ENCODE data around the gene CELF5.
"Not testable (repeated sequence)": the region's sequence is repeated elsewhere in the genome, so short reads cannot be mapped to it uniquely, and the experiment has no call there.

CELF5 gene

DNA sequence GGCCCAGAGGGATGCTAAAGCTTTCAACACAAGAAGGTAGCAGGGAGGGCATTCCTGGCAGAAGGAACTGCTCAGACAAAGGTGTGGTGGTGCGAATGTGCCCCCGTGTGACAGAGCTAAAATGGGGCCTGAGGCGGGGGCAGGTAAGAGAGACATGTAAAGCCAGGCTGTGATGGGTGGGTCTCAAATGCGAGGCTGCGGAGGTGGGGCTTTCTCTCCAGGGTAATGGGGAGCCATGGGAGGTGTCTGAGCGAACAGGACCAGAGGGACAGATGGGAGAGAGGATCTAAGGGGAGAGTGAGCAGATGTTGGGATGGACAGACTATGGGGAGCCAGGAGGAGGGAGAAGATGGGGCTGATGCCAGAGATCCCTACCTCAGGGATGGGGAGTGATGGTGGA lies 97.2 kb downstream of the CELF5 start:
- Histone ChIP-seq H3K27me3 (replicated peaks; ENCODE audit: control insufficient read depth, insufficient read depth, low read length) (peaks cover 24% of the 10 kb centered on the region), H3K9me3 (ENCODE audit: control insufficient read depth, low read length) (no peaks in the 10 kb centered on the region), H3K4me1 (ENCODE audit: control insufficient read depth, insufficient read depth, low read length) (peaks cover 5% of the 10 kb centered on the region), H3K36me3 (ENCODE audit: control insufficient read depth, insufficient read depth, low read length, severe bottlenecking) (no peaks in the 10 kb centered on the region), H3K9ac (ENCODE audit: low read length) (no peak overlapping the region), H3K4me3 (ENCODE audit: low read length) (no peak overlapping the region)
- no peak for DNase-seq (ENCODE audit: low read depth)

DNA sequence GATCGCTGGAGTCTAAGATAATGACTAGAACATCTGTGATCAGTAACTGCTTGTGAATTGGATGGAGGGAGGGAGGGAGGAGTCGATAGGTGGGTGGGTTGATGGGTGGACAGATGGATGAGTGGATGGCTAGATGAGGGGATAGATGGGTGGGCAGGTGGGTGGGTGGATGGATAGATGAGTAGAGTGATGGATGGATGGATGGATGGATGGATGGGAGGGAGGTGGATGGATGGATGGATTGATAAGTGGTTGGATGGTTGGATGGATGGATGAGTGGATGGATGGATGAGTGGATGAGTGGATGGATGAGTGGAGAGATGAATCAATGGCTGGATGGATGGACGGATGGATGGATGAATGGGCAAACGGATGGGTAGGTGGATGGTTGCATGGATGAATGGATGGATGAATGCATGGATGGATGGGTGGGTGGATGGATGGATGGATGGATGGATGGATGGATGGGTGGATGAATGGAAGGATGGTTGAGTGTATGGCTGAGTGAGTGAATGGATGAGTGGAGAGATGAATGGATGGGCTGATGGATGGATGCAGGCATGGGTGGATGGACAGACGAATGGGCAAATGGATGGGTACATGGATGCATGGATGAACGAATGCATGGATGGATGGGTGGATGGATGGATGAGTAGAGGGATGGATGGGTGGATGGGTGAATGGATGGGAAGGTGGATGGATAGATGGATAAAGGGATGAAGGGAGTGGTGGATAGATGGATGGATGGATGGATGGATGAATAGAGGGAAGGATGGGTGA lies 97.9 kb downstream of the CELF5 start:
- Histone ChIP-seq H3K36me3 (ENCODE audit: control insufficient read depth, insufficient read depth, low read length, severe bottlenecking) (no peaks in the 10 kb centered on the region), H3K4me3 (ENCODE audit: low read length) (no peak overlapping the region), H3K4me1 (ENCODE audit: control insufficient read depth, insufficient read depth, low read length) (peaks cover 5% of the 10 kb centered on the region), H3K27me3 (replicated peaks; ENCODE audit: control insufficient read depth, insufficient read depth, low read length) (peaks cover 24% of the 10 kb centered on the region), H3K9me3 (ENCODE audit: control insufficient read depth, low read length) (no peaks in the 10 kb centered on the region), H3K9ac (ENCODE audit: low read length) (no peak overlapping the region)
- DNase-seq (ENCODE audit: low read depth), result no peak

DNA sequence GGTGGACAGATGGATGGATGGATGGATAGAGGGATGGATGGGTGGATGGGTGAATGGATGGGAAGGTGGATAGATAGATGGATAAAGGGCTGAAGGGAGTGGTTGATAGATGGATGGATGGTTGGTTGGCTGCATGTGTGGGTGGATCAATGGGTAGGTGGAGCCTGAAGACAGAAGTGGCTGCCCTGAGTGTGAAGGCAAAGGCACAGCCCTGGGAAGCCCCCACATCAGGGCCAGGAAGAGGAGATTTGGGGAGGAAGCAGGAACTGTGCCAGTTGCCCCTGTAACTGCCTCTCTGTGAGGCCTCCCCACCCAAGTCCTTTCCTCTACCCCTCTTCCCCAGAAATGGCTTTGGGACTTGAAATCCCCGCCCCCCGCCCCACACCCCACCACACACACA lies 98.6 kb downstream of the CELF5 start:
- no peak for DNase-seq (ENCODE audit: low read depth)
- Histone ChIP-seq H3K4me3 (ENCODE audit: low read length) (no peak overlapping the region), H3K36me3 (ENCODE audit: control insufficient read depth, insufficient read depth, low read length, severe bottlenecking) (no peaks in the 10 kb centered on the region), H3K4me1 (ENCODE audit: control insufficient read depth, insufficient read depth, low read length) (peaks cover 5% of the 10 kb centered on the region), H3K9me3 (ENCODE audit: control insufficient read depth, low read length) (no peaks in the 10 kb centered on the region), H3K9ac (ENCODE audit: low read length) (no peak overlapping the region), H3K27me3 (replicated peaks; ENCODE audit: control insufficient read depth, insufficient read depth, low read length) (peaks cover 24% of the 10 kb centered on the region)

DNA sequence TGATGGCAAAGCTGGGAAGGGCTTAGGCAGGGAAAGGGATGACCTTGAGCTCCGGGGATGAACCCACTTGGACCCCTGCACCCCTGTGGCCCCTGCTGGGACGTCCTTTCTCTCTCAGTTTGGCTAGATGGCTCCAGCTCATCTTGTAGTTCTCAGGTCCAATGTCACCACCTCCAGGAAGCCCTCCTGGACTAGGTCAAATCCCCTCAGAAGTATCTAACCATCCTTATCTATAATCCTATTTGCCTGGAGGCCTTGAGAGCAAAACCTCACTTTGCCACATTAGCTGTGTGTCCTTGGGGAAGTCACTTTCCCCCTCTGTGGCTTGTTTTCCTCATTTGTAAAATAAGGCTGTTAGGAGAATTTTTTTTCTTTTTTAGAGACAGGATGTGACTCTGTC lies 99.2 kb downstream of the CELF5 start:
- H3K27me3 ChIP-seq (replicated peaks; ENCODE audit: control insufficient read depth, insufficient read depth, low read length), result peaks cover 24% of the 10 kb centered on the region
- peaks cover 5% of the 10 kb centered on the region for H3K4me1 ChIP-seq (ENCODE audit: control insufficient read depth, insufficient read depth, low read length)
- H3K9me3 ChIP-seq (ENCODE audit: control insufficient read depth, low read length), result no peaks in the 10 kb centered on the region
- H3K36me3 ChIP-seq (ENCODE audit: control insufficient read depth, insufficient read depth, low read length, severe bottlenecking), result no peaks in the 10 kb centered on the region
- no peak overlapping the region for H3K4me3 ChIP-seq (ENCODE audit: low read length)
- no peak for DNase-seq (ENCODE audit: low read depth)
- H3K9ac ChIP-seq (ENCODE audit: low read length), result no peak overlapping the region

DNA sequence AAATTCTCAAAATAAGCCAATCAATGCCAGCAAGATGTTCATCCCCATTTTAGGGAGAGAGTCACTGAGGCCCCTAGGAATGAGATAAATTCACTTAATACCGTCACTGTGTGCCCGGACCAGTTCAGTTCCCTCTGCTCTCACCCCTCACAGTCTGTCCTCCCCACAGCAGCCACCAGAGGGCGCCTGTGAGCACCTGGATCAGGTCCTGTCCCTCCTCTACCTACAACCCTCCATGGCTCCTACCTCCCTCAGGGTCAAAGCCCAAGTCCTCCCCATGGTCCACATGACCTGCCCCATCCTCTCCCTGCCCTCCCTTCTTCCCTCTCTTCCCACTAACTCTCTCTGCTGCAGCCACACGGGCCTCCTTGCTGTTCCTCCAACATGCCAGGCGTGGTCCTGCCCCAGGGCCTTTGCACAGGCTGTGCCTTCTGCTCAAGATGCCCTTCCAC lies 100.0 kb downstream of the CELF5 start:
- Histone ChIP-seq H3K9me3 (ENCODE audit: control insufficient read depth, low read length) (no peaks in the 10 kb centered on the region), H3K4me1 (ENCODE audit: control insufficient read depth, insufficient read depth, low read length) (peaks cover 5% of the 10 kb centered on the region), H3K27me3 (replicated peaks; ENCODE audit: control insufficient read depth, insufficient read depth, low read length) (peaks cover 24% of the 10 kb centered on the region), H3K4me3 (ENCODE audit: low read length) (no peak overlapping the region), H3K9ac (ENCODE audit: low read length) (no peak overlapping the region), H3K36me3 (ENCODE audit: control insufficient read depth, insufficient read depth, low read length, severe bottlenecking) (no peaks in the 10 kb centered on the region)
- DNase-seq (ENCODE audit: low read depth), result peak; percentile 54

DNA sequence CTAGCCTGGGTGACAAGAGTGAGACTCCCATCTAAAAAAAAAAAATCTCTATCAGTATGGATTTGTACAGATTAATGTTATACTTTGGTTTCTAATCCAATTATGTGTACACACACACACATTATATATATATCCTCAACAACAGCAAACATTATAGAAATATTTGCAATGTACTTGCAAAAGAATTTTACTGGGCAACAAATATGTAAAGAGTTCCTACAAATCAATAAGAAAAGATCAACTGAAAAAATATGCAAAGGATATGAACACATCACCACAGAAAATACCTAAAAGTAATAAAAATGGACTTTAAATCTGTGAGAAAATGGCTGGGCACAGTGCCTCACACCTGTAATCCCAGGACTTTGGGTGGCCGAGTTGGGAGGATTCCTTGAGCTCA lies 101.0 kb downstream of the CELF5 start:
- Histone ChIP-seq H3K9ac (ENCODE audit: low read length) (no peak overlapping the region), H3K4me3 (ENCODE audit: low read length) (no peak overlapping the region), H3K27me3 (replicated peaks; ENCODE audit: control insufficient read depth, insufficient read depth, low read length) (peaks cover 19% of the 10 kb centered on the region), H3K4me1 (ENCODE audit: control insufficient read depth, insufficient read depth, low read length) (no peaks in the 10 kb centered on the region), H3K36me3 (ENCODE audit: control insufficient read depth, insufficient read depth, low read length, severe bottlenecking) (no peaks in the 10 kb centered on the region), H3K9me3 (ENCODE audit: control insufficient read depth, low read length) (no peaks in the 10 kb centered on the region)
- DNase-seq (ENCODE audit: low read depth), result no peak

DNA sequence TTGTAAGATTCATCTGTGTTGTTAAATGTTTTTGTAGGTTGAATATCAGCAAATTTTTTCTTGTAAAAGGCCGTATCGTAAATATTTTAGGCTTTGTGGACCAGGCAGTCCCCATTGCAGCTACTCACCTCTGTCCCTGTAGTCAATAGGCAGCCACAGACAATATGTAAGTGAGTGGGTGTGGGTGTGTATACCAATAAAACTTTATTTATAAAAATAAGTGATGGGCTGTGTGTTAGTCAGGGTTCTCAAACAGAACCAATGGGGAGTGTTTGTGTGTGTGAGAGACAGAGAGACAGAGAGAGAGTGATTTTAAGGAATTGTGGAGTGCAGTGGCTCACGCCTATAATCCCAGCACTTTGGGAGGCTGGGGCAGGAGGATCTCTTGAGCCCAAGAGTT lies 104.3 kb downstream of the CELF5 start:
- no peaks in the 10 kb centered on the region for H3K27me3 ChIP-seq (replicated peaks; ENCODE audit: control insufficient read depth, insufficient read depth, low read length)
- no peak overlapping the region for H3K4me3 ChIP-seq (ENCODE audit: low read length)
- DNase-seq (ENCODE audit: low read depth), result no peak
- no peaks in the 10 kb centered on the region for H3K36me3 ChIP-seq (ENCODE audit: control insufficient read depth, insufficient read depth, low read length, severe bottlenecking)
- H3K9ac ChIP-seq (ENCODE audit: low read length), result no peak overlapping the region
- peaks cover 4% of the 10 kb centered on the region for H3K4me1 ChIP-seq (ENCODE audit: control insufficient read depth, insufficient read depth, low read length)
- H3K9me3 ChIP-seq (ENCODE audit: control insufficient read depth, low read length), result no peaks in the 10 kb centered on the region

DNA sequence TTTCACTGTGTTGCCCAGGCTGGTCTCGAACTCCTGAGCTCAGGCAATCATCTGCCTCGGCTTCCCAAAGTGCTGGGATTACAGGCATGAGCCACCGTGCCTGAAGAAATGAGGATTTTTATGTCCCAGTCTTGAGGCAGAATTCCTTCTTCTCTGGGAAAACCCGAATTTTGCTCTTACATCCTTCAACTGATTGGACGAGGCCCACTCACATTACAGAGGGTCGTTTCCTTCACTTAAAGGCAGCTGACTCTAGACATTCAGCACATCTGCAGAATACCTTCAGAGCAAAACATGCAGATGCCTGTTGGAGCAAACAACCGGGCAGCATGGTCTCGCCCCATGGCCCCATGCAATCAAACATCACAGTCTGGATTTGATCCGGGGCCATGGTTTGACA lies 105.6 kb downstream of the CELF5 start:
- Histone ChIP-seq H3K4me1 (ENCODE audit: control insufficient read depth, insufficient read depth, low read length) (peaks cover 8% of the 10 kb centered on the region), H3K4me3 (ENCODE audit: low read length) (no peak overlapping the region), H3K36me3 (ENCODE audit: control insufficient read depth, insufficient read depth, low read length, severe bottlenecking) (no peaks in the 10 kb centered on the region), H3K27me3 (replicated peaks; ENCODE audit: control insufficient read depth, insufficient read depth, low read length) (no peaks in the 10 kb centered on the region), H3K9ac (ENCODE audit: low read length) (no peak overlapping the region), H3K9me3 (ENCODE audit: control insufficient read depth, low read length) (no peaks in the 10 kb centered on the region)
- no peak for DNase-seq (ENCODE audit: low read depth)

DNA sequence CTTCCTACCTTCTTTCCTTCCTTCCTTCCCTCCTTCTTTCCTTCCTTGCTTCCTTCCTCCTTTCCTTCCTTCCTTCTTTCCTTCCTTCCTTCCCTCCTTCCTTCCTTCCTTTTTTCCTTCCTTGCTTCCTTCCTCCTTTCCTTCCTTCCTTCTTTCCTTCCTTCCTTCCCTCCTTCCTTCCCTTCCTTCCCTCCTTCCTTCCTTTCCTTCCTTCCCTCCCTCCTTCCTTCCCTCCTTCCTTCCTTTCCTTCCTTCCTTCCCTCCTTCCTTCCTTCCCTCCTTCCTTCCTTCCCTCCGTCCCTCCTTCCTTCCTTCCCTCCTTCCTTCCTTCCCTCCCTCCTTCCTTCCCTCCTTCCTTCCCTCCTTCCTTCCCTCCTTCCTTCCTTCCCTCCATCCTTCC lies 107.8 kb downstream of the CELF5 start:
- H3K9ac ChIP-seq (ENCODE audit: low read length); DNase-seq (ENCODE audit: low read depth); H3K36me3 ChIP-seq (ENCODE audit: control insufficient read depth, insufficient read depth, low read length, severe bottlenecking); H3K4me3 ChIP-seq (ENCODE audit: low read length); H3K27me3 ChIP-seq (replicated peaks; ENCODE audit: control insufficient read depth, insufficient read depth, low read length); H3K9me3 ChIP-seq (ENCODE audit: control insufficient read depth, low read length): not testable (repeated sequence)
- peaks cover 27% of the 10 kb centered on the region for H3K4me1 ChIP-seq (ENCODE audit: control insufficient read depth, insufficient read depth, low read length)

DNA sequence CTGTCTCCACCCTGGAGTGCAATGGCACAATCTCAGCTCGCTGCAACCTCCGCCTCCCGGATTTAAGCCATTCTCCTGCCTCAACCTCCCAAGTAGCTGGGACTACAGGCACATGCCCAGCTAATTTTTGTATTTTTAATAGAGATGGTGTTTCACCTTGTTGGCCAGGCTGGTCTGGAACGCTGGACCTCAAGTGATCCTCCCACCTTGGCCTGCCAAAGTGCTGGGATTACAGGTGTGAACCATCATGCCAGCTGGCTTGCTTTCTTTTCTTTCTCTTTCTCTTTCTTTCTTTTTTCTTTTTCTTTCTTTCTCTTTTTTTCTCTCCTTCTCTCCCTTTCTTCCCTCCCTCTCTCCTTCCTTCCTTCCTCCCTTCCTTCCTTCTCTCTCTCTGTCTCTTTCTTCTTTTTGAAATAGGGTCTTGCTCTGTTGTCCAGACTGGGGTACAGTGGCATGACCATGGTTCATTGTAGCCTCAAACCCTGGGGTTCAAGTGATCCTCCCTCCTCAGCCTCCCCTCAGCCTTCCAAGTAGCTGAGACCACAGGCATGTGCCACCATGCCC lies 108.6 kb downstream of the CELF5 start:
- no peak for DNase-seq (ENCODE audit: low read depth)
- Histone ChIP-seq H3K9me3 (ENCODE audit: control insufficient read depth, low read length) (no peaks in the 10 kb centered on the region), H3K4me3 (ENCODE audit: low read length) (no peak overlapping the region), H3K36me3 (ENCODE audit: control insufficient read depth, insufficient read depth, low read length, severe bottlenecking) (no peaks in the 10 kb centered on the region), H3K27me3 (replicated peaks; ENCODE audit: control insufficient read depth, insufficient read depth, low read length) (no peaks in the 10 kb centered on the region), H3K9ac (ENCODE audit: low read length) (peak overlapping the region; percentile 29), H3K4me1 (ENCODE audit: control insufficient read depth, insufficient read depth, low read length) (peaks cover 34% of the 10 kb centered on the region)

DNA sequence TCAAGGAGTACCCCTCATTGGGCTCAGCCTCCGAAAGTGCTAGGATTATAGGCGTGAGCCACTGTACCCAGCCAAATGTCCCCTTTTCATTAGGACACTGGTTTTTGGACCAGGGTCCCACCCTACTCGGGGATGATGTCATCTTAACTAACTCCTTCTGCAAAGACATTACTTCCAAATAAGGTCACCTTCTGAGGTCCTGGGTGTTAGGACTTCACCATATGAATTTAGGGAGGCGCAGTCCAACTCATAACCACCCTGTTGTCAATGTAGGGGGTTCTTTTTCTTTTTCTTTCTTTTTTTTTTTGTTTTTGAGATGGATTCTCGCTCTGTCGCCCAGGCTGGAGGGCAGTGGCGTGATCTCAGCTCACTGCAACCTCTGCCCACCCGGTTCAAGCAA lies 109.2 kb downstream of the CELF5 start:
- Histone ChIP-seq H3K9me3 (ENCODE audit: control insufficient read depth, low read length) (no peaks in the 10 kb centered on the region), H3K4me1 (ENCODE audit: control insufficient read depth, insufficient read depth, low read length) (peaks cover 40% of the 10 kb centered on the region), H3K27me3 (replicated peaks; ENCODE audit: control insufficient read depth, insufficient read depth, low read length) (no peaks in the 10 kb centered on the region), H3K4me3 (ENCODE audit: low read length) (no peak overlapping the region), H3K9ac (ENCODE audit: low read length) (peak overlapping the region; percentile 29), H3K36me3 (ENCODE audit: control insufficient read depth, insufficient read depth, low read length, severe bottlenecking) (no peaks in the 10 kb centered on the region)
- DNase-seq (ENCODE audit: low read depth), result no peak
